Measurements from ENCODE around the gene RAB3B. TPM values are rescaled to one million over a fixed set of nuclear protein-coding genes. Genes with fewer than 3 reads are reported as not detected.

RAB3B gene
- total RNA-seq, 1 donor from 2014 or later, result not detected

GRCh38 chr1:51957618-51958017 lies 32.9 kb downstream of the RAB3B start:
- no peak for TF ChIP-seq CTCF (IDR thresholded peaks at IDR 0.05; ENCODE audit: borderline replicate concordance)
- Histone ChIP-seq H3K36me3 (no peaks in the 10 kb centered on the region), H3K4me1 (peaks cover 3% of the 10 kb centered on the region), H3K27me3 (ENCODE audit: low read depth) (peaks cover 43% of the 10 kb centered on the region), H3K9me3 (replicated peaks) (no peaks in the 10 kb centered on the region), H3K4me3 (no peak overlapping the region), H3K27ac (replicated peaks) (no peak overlapping the region)
- DNase-seq, result no peak
- intact Hi-C loops (cut with micrococcal nuclease), result no loop called here

GRCh38 chr1:51956528-51957509 lies 33.7 kb downstream of the RAB3B start:
- no peaks in the 10 kb centered on the region for H3K36me3 ChIP-seq
- no peak for TF ChIP-seq CTCF (IDR thresholded peaks at IDR 0.05; ENCODE audit: borderline replicate concordance)
- peaks cover 3% of the 10 kb centered on the region for H3K4me1 ChIP-seq
- H3K27ac ChIP-seq (replicated peaks), result no peak overlapping the region
- no peak overlapping the region for H3K4me3 ChIP-seq
- H3K27me3 ChIP-seq (ENCODE audit: low read depth), result peaks cover 38% of the 10 kb centered on the region
- no peak for DNase-seq
- intact Hi-C loops (cut with micrococcal nuclease), result no loop called here
- H3K9me3 ChIP-seq (replicated peaks), result no peaks in the 10 kb centered on the region

- peaks cover 38% of the 10 kb centered on the region for H3K27me3 ChIP-seq (ENCODE audit: low read depth)
- no peaks in the 10 kb centered on the region for H3K9me3 ChIP-seq (replicated peaks)
- H3K36me3 ChIP-seq, result no peaks in the 10 kb centered on the region
- no peak for TF ChIP-seq CTCF (IDR thresholded peaks at IDR 0.05; ENCODE audit: borderline replicate concordance)
- no peak overlapping the region for H3K27ac ChIP-seq (replicated peaks)
- intact Hi-C loops (cut with micrococcal nuclease), result no loop called here
- no peak for DNase-seq
- no peak overlapping the region for H3K4me3 ChIP-seq
- peaks cover 3% of the 10 kb centered on the region for H3K4me1 ChIP-seq
These were observed 34.5 kb downstream of the RAB3B start for GRCh38 chr1:51955797-51956527.

GRCh38 chr1:51954783-51955182 lies 35.7 kb downstream of the RAB3B start:
- peaks cover 3% of the 10 kb centered on the region for H3K4me1 ChIP-seq
- no peak overlapping the region for H3K4me3 ChIP-seq
- no peaks in the 10 kb centered on the region for H3K36me3 ChIP-seq
- H3K27ac ChIP-seq (replicated peaks), result no peak overlapping the region
- peaks cover 6% of the 10 kb centered on the region for H3K9me3 ChIP-seq (replicated peaks)
- DNase-seq, result no peak
- no peak for TF ChIP-seq CTCF (IDR thresholded peaks at IDR 0.05; ENCODE audit: borderline replicate concordance)
- peaks cover 34% of the 10 kb centered on the region for H3K27me3 ChIP-seq (ENCODE audit: low read depth)
- intact Hi-C loops (cut with micrococcal nuclease), result no loop called here

GRCh38 chr1:51953079-51953478 lies 37.4 kb downstream of the RAB3B start:
- no peak for TF ChIP-seq CTCF (IDR thresholded peaks at IDR 0.05; ENCODE audit: borderline replicate concordance)
- H3K27ac ChIP-seq (replicated peaks), result no peak overlapping the region
- peaks cover 3% of the 10 kb centered on the region for H3K4me1 ChIP-seq
- peaks cover 39% of the 10 kb centered on the region for H3K27me3 ChIP-seq (ENCODE audit: low read depth)
- no peaks in the 10 kb centered on the region for H3K36me3 ChIP-seq
- peaks cover 14% of the 10 kb centered on the region for H3K9me3 ChIP-seq (replicated peaks)
- H3K4me3 ChIP-seq, result no peak overlapping the region
- no peak for DNase-seq
- intact Hi-C loops (cut with micrococcal nuclease), result no loop called here

Measured in left ventricle myocardium inferior (tissue), 1 donor.